ENCODE measurements around the gene FBXO15. TPM values are rescaled to one million over a fixed set of nuclear protein-coding genes. Genes with fewer than 3 reads are reported as not detected.

The FBXO15 gene
- total and polyA plus RNA-seq, 2 of the 13 experiments (the other 11 are each of a cell fraction or from before 2014, with no cell fraction given) = 0.09 to 0.12 TPM

- no peak for TF ChIP-seq RBM39 (IDR thresholded peaks at IDR 0.05; ENCODE audit: low read depth, low read length, poor library complexity, severe bottlenecking)
Observed at GRCh38 chr18:74114116-74114515, 33.5 kb downstream of the FBXO15 start (continued).

- no peaks in the 10 kb centered on the region for H3K36me3 ChIP-seq (replicated peaks in 1 of 2; ENCODE audit: control insufficient read depth in 1 of 2, insufficient read depth in 2 of 2, low read length in 2 of 2)
- FAIRE-seq (no peak), DNase-seq (ENCODE audit: low spot score) (no peak), ATAC-seq (no peak)
- peaks cover 10% of the 10 kb centered on the region for H3K9me3 ChIP-seq (ENCODE audit: low read length)
- no TSS peak for BruUV-seq (replicated peaks)
- H3K27me3 ChIP-seq (ENCODE audit: control insufficient read depth in 1 of 2, insufficient read depth in 2 of 2, low read length in 2 of 2) = no peaks in the 10 kb centered on the region
- ChIA-PET CTCF (ENCODE audit: low intra/inter-chr PET ratio, low total read pairs) (no interaction called here), POLR2A (no interaction called here)
- no peak overlapping the region for H3K9ac ChIP-seq (ENCODE audit: insufficient read depth, low read depth, low read length)
- in situ Hi-C loops (cut with HindIII; ENCODE audit: extremely low pct_ligation_motif_present, low pct_unique_long_range_greater_than_20kb) (no loop called here), intact Hi-C loops (cut with micrococcal nuclease; ENCODE audit: unreplicated experiment) (no loop called here)
- H3K4me3 ChIP-seq (replicated peaks in 1 of 3; ENCODE audit: insufficient read depth in 1 of 3, low read depth in 2 of 3, low read length in 3 of 3) = no peak overlapping the region
- H3K4me2 ChIP-seq (ENCODE audit: low read depth, low read length) = no peak overlapping the region
- no peaks in the 10 kb centered on the region for H3K79me2 ChIP-seq (ENCODE audit: insufficient read depth, low read length)
- H4K20me1 ChIP-seq (ENCODE audit: insufficient read depth, low read length) = no peaks in the 10 kb centered on the region
- no peaks in the 10 kb centered on the region for H3K4me1 ChIP-seq (ENCODE audit: insufficient read depth, low read length)
- H3K27ac ChIP-seq (ENCODE audit: extremely low read length, insufficient read depth, low read length) = no peak overlapping the region
- TF ChIP-seq ZFP62 (CRISPR knock-in tag; IDR thresholded peaks at IDR 0.05) = no peak
- TF ChIP-seq RXRB (CRISPR knock-in tag; IDR thresholded peaks at IDR 0.05; ENCODE audit: borderline replicate concordance) = no peak
- TF ChIP-seq BATF2 (CRISPR knock-in tag; IDR thresholded peaks at IDR 0.05) = no peak
- no peak for TF ChIP-seq SP140L (CRISPR knock-in tag; IDR thresholded peaks at IDR 0.05; ENCODE audit: borderline replicate concordance)
- TF ChIP-seq ZNF282 (IDR thresholded peaks at IDR 0.05; ENCODE audit: partially characterized antibody) = no peak
- TF ChIP-seq NRL (CRISPR knock-in tag; IDR thresholded peaks at IDR 0.05; ENCODE audit: borderline replicate concordance) = no peak
- TF ChIP-seq DMTF1 (CRISPR knock-in tag; IDR thresholded peaks at IDR 0.05) = no peak
- no peak for TF ChIP-seq MYNN (CRISPR knock-in tag; IDR thresholded peaks at IDR 0.05; ENCODE audit: low read depth)
- TF ChIP-seq KLF15 (CRISPR knock-in tag; IDR thresholded peaks at IDR 0.05; ENCODE audit: borderline replicate concordance) = no peak
- H2AFZ ChIP-seq (ENCODE audit: low read length) = no peak overlapping the region
Observed at GRCh38 chr18:74113711-74114110, 33.9 kb downstream of the FBXO15 start.
